PC-9 (cell line): ENCODE measurements around the gene CTPS2.

Source experiments
- EZH2 ChIP-seq: fragments of 200-600 bp; sonication (generic); IDR thresholded peaks from 2 replicates; pipeline ENCODE4 v1.8.0; 2017; ENCODE audit warnings: antibody characterized with exemption, low read depth
- TF ChIP-seq, protein P1 (sequence below): fragments of 200-600 bp; sonication (generic); conservative IDR thresholded peaks from 2 replicates; pipeline ENCODE4 v1.6.1; 2017; ENCODE audit warnings: mixed run types, antibody characterized with exemption, mild to moderate bottlenecking, moderate library complexity

DNA sequence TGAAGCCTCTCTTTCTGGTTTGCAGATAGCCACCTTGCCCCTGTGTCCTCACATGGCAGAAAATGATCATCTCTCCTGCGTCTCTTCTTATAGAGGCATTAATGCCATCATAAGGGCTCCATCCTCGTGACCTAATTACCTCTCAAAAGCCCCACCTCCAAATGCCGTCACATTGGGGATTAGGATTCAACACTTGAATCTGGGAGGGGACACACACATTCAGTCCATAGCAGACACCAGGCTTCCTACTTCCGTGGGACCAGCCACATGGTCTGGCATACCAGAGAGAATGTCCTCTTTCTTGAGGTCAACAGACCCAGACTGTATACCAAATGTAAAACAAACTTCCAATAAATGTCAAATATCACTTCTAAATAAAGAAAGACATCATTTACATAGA is 144.8 kb downstream of the CTPS2 start:
- TF ChIP-seq, protein P1, sequence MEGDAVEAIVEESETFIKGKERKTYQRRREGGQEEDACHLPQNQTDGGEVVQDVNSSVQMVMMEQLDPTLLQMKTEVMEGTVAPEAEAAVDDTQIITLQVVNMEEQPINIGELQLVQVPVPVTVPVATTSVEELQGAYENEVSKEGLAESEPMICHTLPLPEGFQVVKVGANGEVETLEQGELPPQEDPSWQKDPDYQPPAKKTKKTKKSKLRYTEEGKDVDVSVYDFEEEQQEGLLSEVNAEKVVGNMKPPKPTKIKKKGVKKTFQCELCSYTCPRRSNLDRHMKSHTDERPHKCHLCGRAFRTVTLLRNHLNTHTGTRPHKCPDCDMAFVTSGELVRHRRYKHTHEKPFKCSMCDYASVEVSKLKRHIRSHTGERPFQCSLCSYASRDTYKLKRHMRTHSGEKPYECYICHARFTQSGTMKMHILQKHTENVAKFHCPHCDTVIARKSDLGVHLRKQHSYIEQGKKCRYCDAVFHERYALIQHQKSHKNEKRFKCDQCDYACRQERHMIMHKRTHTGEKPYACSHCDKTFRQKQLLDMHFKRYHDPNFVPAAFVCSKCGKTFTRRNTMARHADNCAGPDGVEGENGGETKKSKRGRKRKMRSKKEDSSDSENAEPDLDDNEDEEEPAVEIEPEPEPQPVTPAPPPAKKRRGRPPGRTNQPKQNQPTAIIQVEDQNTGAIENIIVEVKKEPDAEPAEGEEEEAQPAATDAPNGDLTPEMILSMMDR: no peak
- TF ChIP-seq EZH2: no peak
